GM12878 (cell line): ENCODE results near the gene KLK8. TPM values are rescaled to one million over a fixed set of nuclear protein-coding genes. Genes with fewer than 3 reads are reported as not detected.

Source experiments
- ATAC-seq: fragments of 200-7000 bp; cut with Tn5 transposase; 3 replicates; pipeline ENCODE4 v1.9.1; 2020; ENCODE audit warnings: mild to moderate bottlenecking, moderate library complexity
- BruUV-seq: library from RNA; stranded (reverse); fragments of 400-500 nt; replicated peaks from 2 replicates; lab custom pipeline; 2021; lab: Mats Ljungman, UMichigan
- CTCF ChIA-PET: fragments of 300-600 bp; sonication (Branson Sonifier 250); formaldehyde crosslinking; extraction: SDS; loops from one replicate; lab custom pipeline; 2021; ENCODE audit warnings: inconsistent platforms; lab: Yijun Ruan, JAX
- POLR2A ChIA-PET: fragments of 350-600 bp; formaldehyde crosslinking; extraction: SDS; loops from one replicate; lab custom pipeline; 2021; ENCODE audit warnings: inconsistent platforms; lab: Charles Lee
- RAD21 ChIA-PET: fragments of 300-600 bp; sonication (Branson Sonifier 250); formaldehyde crosslinking; loops from one replicate; lab custom pipeline; 2023; ENCODE audit warnings: antibody characterized with exemption; ENCODE audit not compliant: unreplicated experiment; lab: Charles Lee
- SMC1A ChIA-PET: fragments of 300-600 bp; sonication (Branson Sonifier 250); formaldehyde crosslinking; loops from one replicate; lab custom pipeline; 2023; ENCODE audit not compliant: unreplicated experiment, uncharacterized antibody; lab: Charles Lee
- DNase-seq: peaks from one replicate; pipeline ENCODE4 v3.0.0-alpha.2; 2011; ENCODE audit warnings: low read depth, low spot score
- FAIRE-seq: peaks from 3 replicates; lab custom pipeline; 2011; peaks lifted over from hg19 to GRCh38; lab: Jason Lieb, UNC
- H2AFZ ChIP-seq: 2 replicates; pipeline ENCODE4 v1.6.0; 2011; ENCODE audit warnings: low read depth, low read length, control low read depth; ENCODE audit not compliant: control insufficient read depth
- H3K27ac ChIP-seq: 2 replicates; pipeline ENCODE4 v1.5.1; 2011; ENCODE audit warnings: control low read depth; ENCODE audit not compliant: control insufficient read depth, insufficient read depth
- H3K27me3 ChIP-seq, 2 experiments: replicated peaks in 1 of 2; 2 replicates each; pipeline versions ENCODE4 v1.6.0 to v1.6.1; 2011; ENCODE audit warnings: low read length in 1 of 2; ENCODE audit not compliant: control insufficient read depth in 2 of 2, insufficient read depth in 2 of 2
- H3K36me3 ChIP-seq, 2 experiments: 2 replicates each; pipeline ENCODE4 v1.5.1; 2011; ENCODE audit warnings: low read length in 1 of 2; ENCODE audit not compliant: control insufficient read depth in 2 of 2, insufficient read depth in 2 of 2
- H3K4me1 ChIP-seq: 2 replicates; pipeline ENCODE4 v1.6.1; 2011; ENCODE audit warnings: mild to moderate bottlenecking, low read length, moderate library complexity, mixed read lengths; ENCODE audit not compliant: control insufficient read depth, insufficient read depth
- H3K4me2 ChIP-seq: 2 replicates; pipeline ENCODE4 v1.6.0; 2011; ENCODE audit warnings: control low read depth; ENCODE audit not compliant: control insufficient read depth, insufficient read depth
- H3K4me3 ChIP-seq: fragments of 200-600 bp; sonication (generic); 2 replicates; pipeline ENCODE4 v1.5.1; 2016
- H3K79me2 ChIP-seq: 2 replicates; pipeline ENCODE4 v1.6.0; 2011; ENCODE audit warnings: low read length; ENCODE audit not compliant: control insufficient read depth, insufficient read depth
- H3K9ac ChIP-seq: 2 replicates; pipeline ENCODE4 v1.8.0; 2011; ENCODE audit warnings: low read length, control low read depth, mixed read lengths; ENCODE audit not compliant: control insufficient read depth, insufficient read depth
- H3K9me3 ChIP-seq: replicated peaks from 3 replicates; pipeline ENCODE4 v1.5.1; 2011; ENCODE audit warnings: mild to moderate bottlenecking, low read length; ENCODE audit not compliant: control insufficient read depth, insufficient read depth
- H4K20me1 ChIP-seq: 2 replicates; pipeline ENCODE4 v1.6.0; 2011; ENCODE audit not compliant: control insufficient read depth, insufficient read depth
- BMI1 ChIP-seq: fragments of 450-650 bp; IDR thresholded peaks from 2 replicates; pipeline ENCODE4 v1.6.1; 2016; ENCODE audit warnings: mild to moderate bottlenecking, moderate library complexity, borderline replicate concordance
- CREB1 ChIP-seq: IDR thresholded peaks from 2 replicates; pipeline ENCODE4 v1.6.1; 2012; ENCODE audit warnings: low read depth, mild to moderate bottlenecking, inconsistent platforms
- ETV6 ChIP-seq, 2 experiments: fragments of 450-650 bp in 1 of 2; IDR thresholded peaks in 1 of 2; conservative IDR thresholded peaks in 1 of 2; 2 replicates each; pipeline ENCODE4 v1.6.1; 2014; ENCODE audit warnings: antibody characterized with exemption in 1 of 2, borderline replicate concordance in 1 of 2, low read depth in 1 of 2, mild to moderate bottlenecking in 1 of 2, moderate library complexity in 1 of 2
- FOS ChIP-seq: IDR thresholded peaks from 3 replicates; pipeline ENCODE4 v1.6.1; 2011; ENCODE audit warnings: borderline replicate concordance; ENCODE audit not compliant: insufficient read length; ENCODE audit errors: extremely low read depth
- KLF5 ChIP-seq: fragments of 450-650 bp; IDR thresholded peaks from 2 replicates; pipeline ENCODE4 v1.6.1; 2014; ENCODE audit warnings: mild to moderate bottlenecking; ENCODE audit not compliant: partially characterized antibody
- MTA3 ChIP-seq: IDR thresholded peaks from 2 replicates; pipeline ENCODE4 v1.6.1; 2012; ENCODE audit warnings: low read length, inconsistent platforms, borderline replicate concordance
- POLR2AphosphoS2 ChIP-seq: IDR thresholded peaks from 2 replicates; pipeline ENCODE4 v1.6.1; 2011; ENCODE audit warnings: low read depth, mild to moderate bottlenecking, low read length, improper control_type of control experiment, moderate library complexity
- RBBP5 ChIP-seq: fragments of 200-600 bp; sonication (generic); conservative IDR thresholded peaks from 2 replicates; pipeline ENCODE4 v1.6.1; 2016
- SRF ChIP-seq, 2 experiments: IDR thresholded peaks; 2 replicates each; pipeline ENCODE4 v1.6.1; 2011; ENCODE audit warnings: low read depth in 2 of 2, low read length in 2 of 2, mild to moderate bottlenecking in 1 of 2, moderate library complexity in 1 of 2
- STAT3 ChIP-seq: IDR thresholded peaks from 2 replicates; pipeline ENCODE4 v1.6.1; 2011; ENCODE audit warnings: low read depth, low read length, improper control_type of control experiment
- TCF12 ChIP-seq: IDR thresholded peaks from 2 replicates; pipeline ENCODE4 v1.6.1; 2011; ENCODE audit warnings: low read depth, mild to moderate bottlenecking, low read length
- YBX1 ChIP-seq: fragments of 450-650 bp; IDR thresholded peaks from 2 replicates; pipeline ENCODE4 v1.6.1; 2016; ENCODE audit warnings: antibody characterized with exemption
- YY1 ChIP-seq: IDR thresholded peaks from 2 replicates; pipeline ENCODE4 v1.6.1; 2011; ENCODE audit warnings: low read depth, mild to moderate bottlenecking, low read length
- ZNF207 ChIP-seq: fragments of 450-650 bp; IDR thresholded peaks from 2 replicates; pipeline ENCODE4 v1.6.1; 2014; ENCODE audit warnings: antibody characterized with exemption, mild to moderate bottlenecking, borderline replicate concordance
- ZNF217 ChIP-seq: fragments of 450-650 bp; IDR thresholded peaks from 2 replicates; pipeline ENCODE4 v1.6.1; 2017; ENCODE audit warnings: antibody characterized with exemption, mild to moderate bottlenecking
- ZNF687 ChIP-seq: fragments of 450-650 bp; IDR thresholded peaks from 2 replicates; pipeline ENCODE4 v1.6.1; 2017; ENCODE audit warnings: mild to moderate bottlenecking, moderate library complexity
- ZSCAN29 ChIP-seq: fragments of 450-650 bp; IDR thresholded peaks from 2 replicates; pipeline ENCODE4 v1.6.1; 2017; ENCODE audit warnings: mild to moderate bottlenecking, moderate library complexity
- WGBS: methylation state at CpG from one replicate; pipeline ENCODE4 v1.1.6; 2016; ENCODE audit warnings: low lambda C conversion rate; ENCODE audit not compliant: insufficient replicate concordance, insufficient coverage; ENCODE audit errors: missing lambda C conversion rate; 5-methylcytosine and 5-hydroxymethylcytosine counted together
- in situ Hi-C: fragments of 300-500 bp; cut with MboI; formaldehyde crosslinking; loops from 9 replicates; pipeline ENCODE4 v1.14.3; 2018; ENCODE audit warnings: mixed read lengths
- intact Hi-C: fragments of 100-400 bp; cut with micrococcal nuclease; formaldehyde crosslinking; loops from one replicate; pipeline ENCODE4 v1.14.2; 2022; ENCODE audit not compliant: unreplicated experiment
- polyA plus RNA-seq, 11 experiments: library from polyadenylated mRNA; depleted of rRNA in 4 of 11; unstranded in 6 of 11; stranded (reverse) in 5 of 11; fragments of >200 nt; fragmentation: Nextera tagmentation in 4 of 11; fragmentation: Illumina TruSeq in 1 of 11; extraction: Ambion mirVana in 4 of 11; extraction: Trizol in 1 of 11; gene quantifications; 1 replicate in 1 of 11; 2 replicates in 10 of 11; pipeline versions ENCODE4 v1.2.1 to v1.2.3, GENCODE V29; 2011 to 2016; ENCODE audit warnings: inconsistent platforms in 2 of 11, missing spikeins in 2 of 11, low read depth in 1 of 11
- total RNA-seq, 4 experiments: library from RNA; depleted of rRNA in 3 of 4; stranded (reverse); fragments of >200 nt in 3 of 4; fragmentation: Illumina TruSeq in 1 of 4; extraction: Trizol in 1 of 4; gene quantifications; 2 replicates each; pipeline versions ENCODE4 v1.2.1 to v1.2.3, GENCODE V29; 2013 to 2021
- TF ChIP-seq, protein P1 (sequence below): fragments of 450-650 bp; IDR thresholded peaks from 2 replicates; pipeline ENCODE4 v1.6.1; 2017; ENCODE audit warnings: antibody characterized with exemption, mild to moderate bottlenecking, moderate library complexity

KLK8 gene
- total and polyA plus RNA-seq, 10 of the 15 experiments (the other 5 are each of a cell fraction or from before 2014, with no cell fraction given), result not detected

GRCh38 chr19:51043497-51043896 is 42.1 kb upstream of the KLK8 start:
- Histone ChIP-seq H3K36me3 (no peaks in the 10 kb centered on the region), H3K9me3 (no peaks in the 10 kb centered on the region), H3K4me2 (no peak overlapping the region), H3K79me2 (no peaks in the 10 kb centered on the region), H2AFZ (no peak overlapping the region), H3K9ac (no peak overlapping the region), H3K4me3 (no peak overlapping the region), H4K20me1 (no peaks in the 10 kb centered on the region), H3K27ac (no peak overlapping the region), H3K27me3 (no peaks in the 10 kb centered on the region), H3K4me1 (no peaks in the 10 kb centered on the region)
- POLR2A ChIA-PET, result no interaction called here
- no peak for ATAC-seq
- intact Hi-C loops, result no loop called here
- in situ Hi-C loops, result no loop called here
- no TSS peak for BruUV-seq
- CTCF ChIA-PET, result no interaction called here
- no peak for DNase-seq
- SMC1A ChIA-PET, result no interaction called here
- 48% methylated on average over 9 of the region's 9 CpGs for WGBS
- no peak for FAIRE-seq
- RAD21 ChIA-PET, result no interaction called here
- TF ChIP-seq STAT3 (no peak), RBBP5 (no peak), YY1 (no peak), ZNF207 (no peak), TCF12 (no peak), BMI1 (no peak), SRF (IDR thresholded peaks at IDR 0.05; ENCODE audit: low read depth in 2 of 2, low read length in 2 of 2) (no peak), ZNF687 (no peak), FOS (no peak), YBX1 (no peak), KLF5 (no peak), ETV6 (conservative IDR thresholded peaks at IDR 0.05 in 1 of 2, IDR thresholded peaks at IDR 0.05 in 1 of 2; ENCODE audit: borderline replicate concordance in 1 of 2, low read depth in 1 of 2) (no peak), ZSCAN29 (no peak), POLR2AphosphoS2 (no peak), ZNF217 (no peak), CREB1 (no peak), MTA3 (no peak)
- TF ChIP-seq, protein P1, sequence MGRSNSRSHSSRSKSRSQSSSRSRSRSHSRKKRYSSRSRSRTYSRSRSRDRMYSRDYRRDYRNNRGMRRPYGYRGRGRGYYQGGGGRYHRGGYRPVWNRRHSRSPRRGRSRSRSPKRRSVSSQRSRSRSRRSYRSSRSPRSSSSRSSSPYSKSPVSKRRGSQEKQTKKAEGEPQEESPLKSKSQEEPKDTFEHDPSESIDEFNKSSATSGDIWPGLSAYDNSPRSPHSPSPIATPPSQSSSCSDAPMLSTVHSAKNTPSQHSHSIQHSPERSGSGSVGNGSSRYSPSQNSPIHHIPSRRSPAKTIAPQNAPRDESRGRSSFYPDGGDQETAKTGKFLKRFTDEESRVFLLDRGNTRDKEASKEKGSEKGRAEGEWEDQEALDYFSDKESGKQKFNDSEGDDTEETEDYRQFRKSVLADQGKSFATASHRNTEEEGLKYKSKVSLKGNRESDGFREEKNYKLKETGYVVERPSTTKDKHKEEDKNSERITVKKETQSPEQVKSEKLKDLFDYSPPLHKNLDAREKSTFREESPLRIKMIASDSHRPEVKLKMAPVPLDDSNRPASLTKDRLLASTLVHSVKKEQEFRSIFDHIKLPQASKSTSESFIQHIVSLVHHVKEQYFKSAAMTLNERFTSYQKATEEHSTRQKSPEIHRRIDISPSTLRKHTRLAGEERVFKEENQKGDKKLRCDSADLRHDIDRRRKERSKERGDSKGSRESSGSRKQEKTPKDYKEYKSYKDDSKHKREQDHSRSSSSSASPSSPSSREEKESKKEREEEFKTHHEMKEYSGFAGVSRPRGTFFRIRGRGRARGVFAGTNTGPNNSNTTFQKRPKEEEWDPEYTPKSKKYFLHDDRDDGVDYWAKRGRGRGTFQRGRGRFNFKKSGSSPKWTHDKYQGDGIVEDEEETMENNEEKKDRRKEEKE, result no peak
